ENCODE data around the gene CCDC83. TPM values are rescaled to one million over a fixed set of nuclear protein-coding genes. Genes with fewer than 3 reads are reported as not detected.

Gene CCDC83
- total RNA-seq, 4 donors from 2014 or later, result not detected

GRCh38 chr11:85955531-85955930 is 100.3 kb downstream of the CCDC83 start:
- no peak for TF ChIP-seq POLR2A (IDR thresholded peaks at IDR 0.05)
- 78 to 84% methylated on average over 1 of the region's 1 CpG for WGBS, 2 donors
- DNase-seq (ENCODE audit: low spot score in 2 of 2), result no peak
- intact Hi-C loops (cut with DNase I; ENCODE audit: low total_unique reads), result no loop called here
- no peak overlapping the region for H3K4me3 ChIP-seq (ENCODE audit: low read depth, poor library complexity, severe bottlenecking)

GRCh38 chr11:85960678-85961077 is 105.5 kb downstream of the CCDC83 start:
- intact Hi-C loops (cut with DNase I; ENCODE audit: low total_unique reads), result no loop called here
- no peak overlapping the region for H3K4me3 ChIP-seq (ENCODE audit: low read depth, poor library complexity, severe bottlenecking)
- DNase-seq (ENCODE audit: low spot score in 2 of 2), result no peak
- 74 to 75% methylated on average over 3 of the region's 3 CpGs for WGBS, 2 donors
- TF ChIP-seq CTCF (IDR thresholded peaks at IDR 0.05) (no peak), POLR2A (IDR thresholded peaks at IDR 0.05) (no peak)

GRCh38 chr11:85961130-85961529 is 105.9 kb downstream of the CCDC83 start:
- 68 to 78% methylated on average over 6 of the region's 6 CpGs for WGBS, 2 donors
- intact Hi-C loops (cut with DNase I; ENCODE audit: low total_unique reads), result no loop called here
- DNase-seq (ENCODE audit: low spot score in 2 of 2), result no peak
- no peak overlapping the region for H3K4me3 ChIP-seq (ENCODE audit: low read depth, poor library complexity, severe bottlenecking)
- TF ChIP-seq POLR2A (IDR thresholded peaks at IDR 0.05) (no peak), CTCF (IDR thresholded peaks at IDR 0.05) (no peak)

- no peak overlapping the region for H3K4me3 ChIP-seq (ENCODE audit: low read depth, poor library complexity, severe bottlenecking)
- DNase-seq (ENCODE audit: low spot score in 2 of 2), result no peak
- WGBS, 2 donors, result 80 to 92% methylated on average over 5 of the region's 5 CpGs
- TF ChIP-seq POLR2A (IDR thresholded peaks at IDR 0.05), result no peak
- TF ChIP-seq CTCF (IDR thresholded peaks at IDR 0.05), result no peak
- intact Hi-C loops (cut with DNase I; ENCODE audit: low total_unique reads), result no loop called here
Measured at GRCh38 chr11:85961930-85962363, 106.8 kb downstream of the CCDC83 start.

GRCh38 chr11:85965202-85965601 is 110.0 kb downstream of the CCDC83 start:
- WGBS, 2 donors, result 88 to 92% methylated on average over 2 of the region's 2 CpGs
- no peak overlapping the region for H3K4me3 ChIP-seq (ENCODE audit: low read depth, poor library complexity, severe bottlenecking)
- DNase-seq (ENCODE audit: low spot score in 2 of 2), result no peak
- TF ChIP-seq POLR2A (IDR thresholded peaks at IDR 0.05) (no peak), CTCF (IDR thresholded peaks at IDR 0.05) (no peak)
- intact Hi-C loops (cut with DNase I; ENCODE audit: low total_unique reads), result no loop called here

GRCh38 chr11:85967457-85967856 is 112.3 kb downstream of the CCDC83 start:
- 73 to 81% methylated on average over 5 of the region's 5 CpGs for WGBS, 2 donors
- H3K4me3 ChIP-seq (ENCODE audit: low read depth, poor library complexity, severe bottlenecking), result no peak overlapping the region
- TF ChIP-seq POLR2A (IDR thresholded peaks at IDR 0.05), result no peak
- no peak for TF ChIP-seq CTCF (IDR thresholded peaks at IDR 0.05)
- intact Hi-C loops (cut with DNase I; ENCODE audit: low total_unique reads), result no loop called here
- no peak for DNase-seq (ENCODE audit: low spot score in 2 of 2)

Other genes starting within 250 kb of the CCDC83 start
- 10 to 100 TPM; 37.6 to 68.3 (median 46.0) TPM for gene DLG2, start 228.0 kb upstream of the CCDC83 start, total RNA-seq
- 10 to 100 TPM; 22.3 to 42.0 (median 23.6) TPM for gene TMEM126B, start 226.8 kb upstream of the CCDC83 start, total RNA-seq
- gene TMEM126A, start 207.4 kb upstream of the CCDC83 start, total RNA-seq, result 10 to 100 TPM in 3 of 4 donors, 1 to 10 TPM in 1; 8.9 to 15.0 (median 12.0) TPM
- 10 to 100 TPM; 43.8 to 75.1 (median 48.5) TPM for gene CREBZF, start 190.3 kb upstream of the CCDC83 start, total RNA-seq
- gene CCDC89, start 169.2 kb upstream of the CCDC83 start, total RNA-seq, result 1 to 10 TPM in 2 of 4 donors, under 1 TPM in 2; 0.21 to 3.4 (median 1.0) TPM
- 10 to 100 TPM in 2 of 4 donors, 1 to 10 TPM in 2; 4.2 to 13.2 (median 8.9) TPM for gene SYTL2, start 44.2 kb upstream of the CCDC83 start, total RNA-seq
- gene PICALM, start 213.7 kb downstream of the CCDC83 start, total RNA-seq, result 100 to 1,000 TPM; 158 to 198 (median 178) TPM

Data from lower leg skin (tissue), 4 donors.